Neural cell (in vitro differentiated cells): ENCODE results near the gene IP6K1.

Source experiments
- CTCF ChIP-seq: fragments of 450-650 bp; IDR thresholded peaks from 2 replicates; pipeline ENCODE4 v1.5.1; 2014; ENCODE audit warnings: antibody characterized with exemption, mild to moderate bottlenecking, moderate library complexity; ENCODE audit not compliant: poor library complexity, severe bottlenecking
- EZH2 ChIP-seq: fragments of 200-600, 300-800 bp; shearing (Covaris generic), sonication (generic); IDR thresholded peaks from 2 replicates; pipeline ENCODE4 v1.6.1; 2014; ENCODE audit warnings: antibody characterized with exemption, low read length, borderline replicate concordance, mild to moderate bottlenecking; ENCODE audit not compliant: insufficient read depth, poor library complexity, severe bottlenecking
- MXI1 ChIP-seq: fragments of 450-650 bp; conservative IDR thresholded peaks from 2 replicates; pipeline ENCODE4 v1.6.1; 2014; ENCODE audit warnings: antibody characterized with exemption, mild to moderate bottlenecking; ENCODE audit not compliant: poor library complexity, severe bottlenecking
- POLR2AphosphoS5 ChIP-seq: IDR thresholded peaks from 2 replicates; pipeline ENCODE4 v1.6.1; 2012
- RAD21 ChIP-seq: fragments of 450-650 bp; conservative IDR thresholded peaks from 2 replicates; pipeline ENCODE4 v1.6.1; 2014; ENCODE audit warnings: antibody characterized with exemption, mild to moderate bottlenecking, moderate library complexity
- REST ChIP-seq: IDR thresholded peaks from 2 replicates; pipeline ENCODE4 v1.6.1; 2012; ENCODE audit warnings: borderline replicate concordance

- TF ChIP-seq CTCF = no peak
- TF ChIP-seq EZH2 = no peak
- TF ChIP-seq MXI1 = no peak
- TF ChIP-seq POLR2AphosphoS5 = no peak
- no peak for TF ChIP-seq REST
- TF ChIP-seq RAD21 = no peak
These were observed 22.4 kb downstream of the IP6K1 start for GRCh38 chr3:49763981-49764380.
